Fibroblast of the aortic adventitia (primary cell): ENCODE data around the gene SNRPD1. TPM values are rescaled to one million over a fixed set of nuclear protein-coding genes. Genes with fewer than 3 reads are reported as not detected.
A peak's percentile ranks its signal among the peaks of the same experiment; 100 is the strongest.

Experiments used
- DNase-seq: peaks from one replicate; pipeline ENCODE4 v3.0.0-alpha.2; 2010; ENCODE audit warnings: low read depth
- H3K4me3 ChIP-seq: 2 replicates; pipeline ENCODE4 v1.5.1; 2011; ENCODE audit warnings: low read depth, mild to moderate bottlenecking, control low read depth, low read length, moderate library complexity
- small RNA-seq: library from RNA; depleted of rRNA; stranded (forward); fragments of <200 nt; gene quantifications from one replicate; pipeline ENCODE3, GENCODE V24; 2012
- total RNA-seq: library from RNA; depleted of rRNA; stranded (reverse); fragments of >200 nt; gene quantifications from 2 replicates; pipeline ENCODE4 v1.2.3, GENCODE V29; 2012; ENCODE audit warnings: low replicate concordance
- TF ChIP-seq, protein P1 (sequence below): IDR thresholded peaks from 2 replicates; pipeline ENCODE4 v1.5.1; 2011; ENCODE audit warnings: mild to moderate bottlenecking, low read length, control low read depth, inconsistent platforms; ENCODE audit not compliant: insufficient read depth

SNRPD1 gene
- total RNA-seq, 1 donor: 15.1 TPM

DNA sequence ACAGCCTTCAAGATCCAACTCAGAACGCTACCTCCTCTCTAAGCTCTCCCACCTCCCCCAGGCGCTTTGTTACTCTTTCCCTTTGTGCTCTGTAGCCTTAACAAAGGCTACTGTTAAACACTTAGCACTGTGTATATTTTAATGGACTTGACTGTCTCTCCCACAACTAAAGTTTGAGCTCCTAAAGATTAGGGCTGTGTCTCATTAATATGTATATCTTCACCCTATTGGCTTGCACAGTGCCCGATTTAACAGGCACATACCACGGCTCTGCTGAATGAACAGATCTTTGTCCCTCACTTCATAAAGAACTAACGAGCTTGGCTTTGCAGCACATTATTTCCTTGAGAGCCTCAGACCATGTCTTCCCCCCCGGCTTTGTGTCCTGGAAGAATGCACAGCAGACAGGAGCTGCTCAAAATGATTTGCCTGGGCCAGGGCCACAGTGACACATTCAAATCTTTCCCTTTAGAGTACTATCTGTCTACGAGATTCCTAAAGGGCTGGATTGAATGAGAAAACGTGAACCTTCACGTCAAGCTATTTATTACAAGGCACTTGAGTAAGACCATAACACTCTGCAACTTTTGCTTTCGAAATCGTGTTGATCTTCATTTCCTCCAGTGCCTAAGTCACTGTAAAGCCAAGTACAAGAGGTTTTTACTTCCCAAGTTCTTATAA is 70.4 kb downstream of the SNRPD1 start:
- TF ChIP-seq, protein P1, sequence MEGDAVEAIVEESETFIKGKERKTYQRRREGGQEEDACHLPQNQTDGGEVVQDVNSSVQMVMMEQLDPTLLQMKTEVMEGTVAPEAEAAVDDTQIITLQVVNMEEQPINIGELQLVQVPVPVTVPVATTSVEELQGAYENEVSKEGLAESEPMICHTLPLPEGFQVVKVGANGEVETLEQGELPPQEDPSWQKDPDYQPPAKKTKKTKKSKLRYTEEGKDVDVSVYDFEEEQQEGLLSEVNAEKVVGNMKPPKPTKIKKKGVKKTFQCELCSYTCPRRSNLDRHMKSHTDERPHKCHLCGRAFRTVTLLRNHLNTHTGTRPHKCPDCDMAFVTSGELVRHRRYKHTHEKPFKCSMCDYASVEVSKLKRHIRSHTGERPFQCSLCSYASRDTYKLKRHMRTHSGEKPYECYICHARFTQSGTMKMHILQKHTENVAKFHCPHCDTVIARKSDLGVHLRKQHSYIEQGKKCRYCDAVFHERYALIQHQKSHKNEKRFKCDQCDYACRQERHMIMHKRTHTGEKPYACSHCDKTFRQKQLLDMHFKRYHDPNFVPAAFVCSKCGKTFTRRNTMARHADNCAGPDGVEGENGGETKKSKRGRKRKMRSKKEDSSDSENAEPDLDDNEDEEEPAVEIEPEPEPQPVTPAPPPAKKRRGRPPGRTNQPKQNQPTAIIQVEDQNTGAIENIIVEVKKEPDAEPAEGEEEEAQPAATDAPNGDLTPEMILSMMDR: no peak
- DNase-seq: peak; percentile 82
- peak overlapping the region; percentile 55 for H3K4me3 ChIP-seq

Small RNA genes within 50 kb of the gene (small RNA-seq; reads per million reads assigned to genes)
- not detected for gene MIR320C1

Other genes starting within 250 kb of the SNRPD1 start
- 15.6 and 26.0 TPM in 2 replicates for gene ESCO1, start 11.6 kb upstream of the SNRPD1 start, total RNA-seq
- gene ABHD3, start 92.5 kb downstream of the SNRPD1 start, total RNA-seq: 1.1 and 5.5 TPM in 2 replicates
- gene MIB1, start 128.5 kb downstream of the SNRPD1 start, total RNA-seq: 47.0 and 111 TPM in 2 replicates